WI38 (cell line): Measurements from ENCODE around the gene SAMD1.
A peak's percentile ranks its signal among the peaks of the same experiment; 100 is the strongest.

Experiments used
- H3K4me3 ChIP-seq: 2 replicates; pipeline ENCODE4 v1.5.1; 2011; ENCODE audit warnings: low read depth, mild to moderate bottlenecking, control low read depth, low read length
- TF ChIP-seq, protein P1 (sequence below): IDR thresholded peaks from 2 replicates; pipeline ENCODE4 v1.5.1; 2012; ENCODE audit warnings: low read depth, mild to moderate bottlenecking, control low read depth, low read length

The SAMD1 gene

DNA sequence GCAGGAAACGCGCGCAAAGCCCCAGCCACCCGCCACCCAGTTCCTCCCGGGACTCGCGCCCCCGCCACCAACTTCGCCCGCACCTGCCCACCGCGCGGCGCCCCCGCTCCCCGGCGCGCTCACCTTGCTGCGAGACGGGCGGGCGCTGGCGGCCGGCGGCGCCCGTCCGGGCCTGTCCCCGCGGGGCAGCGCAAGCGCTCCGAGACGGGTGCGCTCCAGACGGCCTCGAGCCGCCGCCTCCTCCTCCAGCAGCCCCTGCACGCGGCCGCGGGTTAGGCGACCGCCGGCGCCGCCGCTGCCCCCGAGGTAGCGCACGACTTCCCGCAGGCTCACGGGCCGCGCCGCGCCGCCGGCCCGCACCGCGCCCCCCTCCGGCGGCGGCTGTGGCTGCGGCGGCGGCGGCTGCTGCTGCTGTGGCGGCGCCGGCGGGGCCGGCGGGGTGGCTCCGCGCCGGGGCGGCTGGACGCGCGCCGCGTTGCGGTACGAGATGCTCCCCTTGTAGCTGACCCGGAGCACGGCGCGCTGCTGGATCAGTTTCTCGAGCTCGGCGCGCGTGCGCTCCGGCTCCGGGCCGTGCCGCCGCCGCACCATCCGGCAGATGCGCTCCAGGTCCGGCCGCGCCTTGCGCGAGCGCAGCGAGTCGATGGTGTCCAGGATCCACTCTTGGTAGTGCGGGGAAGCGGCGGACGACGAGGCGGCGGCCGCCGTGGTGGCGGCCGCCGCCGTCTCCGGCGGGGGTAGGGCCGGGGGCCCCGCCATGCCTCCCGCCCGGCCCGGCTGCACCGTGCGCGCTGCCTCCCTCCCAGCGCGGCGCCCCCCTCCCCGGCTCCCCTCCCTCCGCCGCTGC lies 666 bp downstream of the SAMD1 start:
- peak overlapping the region; percentile 57 for H3K4me3 ChIP-seq
- TF ChIP-seq, protein P1, sequence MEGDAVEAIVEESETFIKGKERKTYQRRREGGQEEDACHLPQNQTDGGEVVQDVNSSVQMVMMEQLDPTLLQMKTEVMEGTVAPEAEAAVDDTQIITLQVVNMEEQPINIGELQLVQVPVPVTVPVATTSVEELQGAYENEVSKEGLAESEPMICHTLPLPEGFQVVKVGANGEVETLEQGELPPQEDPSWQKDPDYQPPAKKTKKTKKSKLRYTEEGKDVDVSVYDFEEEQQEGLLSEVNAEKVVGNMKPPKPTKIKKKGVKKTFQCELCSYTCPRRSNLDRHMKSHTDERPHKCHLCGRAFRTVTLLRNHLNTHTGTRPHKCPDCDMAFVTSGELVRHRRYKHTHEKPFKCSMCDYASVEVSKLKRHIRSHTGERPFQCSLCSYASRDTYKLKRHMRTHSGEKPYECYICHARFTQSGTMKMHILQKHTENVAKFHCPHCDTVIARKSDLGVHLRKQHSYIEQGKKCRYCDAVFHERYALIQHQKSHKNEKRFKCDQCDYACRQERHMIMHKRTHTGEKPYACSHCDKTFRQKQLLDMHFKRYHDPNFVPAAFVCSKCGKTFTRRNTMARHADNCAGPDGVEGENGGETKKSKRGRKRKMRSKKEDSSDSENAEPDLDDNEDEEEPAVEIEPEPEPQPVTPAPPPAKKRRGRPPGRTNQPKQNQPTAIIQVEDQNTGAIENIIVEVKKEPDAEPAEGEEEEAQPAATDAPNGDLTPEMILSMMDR, result no peak

DNA sequence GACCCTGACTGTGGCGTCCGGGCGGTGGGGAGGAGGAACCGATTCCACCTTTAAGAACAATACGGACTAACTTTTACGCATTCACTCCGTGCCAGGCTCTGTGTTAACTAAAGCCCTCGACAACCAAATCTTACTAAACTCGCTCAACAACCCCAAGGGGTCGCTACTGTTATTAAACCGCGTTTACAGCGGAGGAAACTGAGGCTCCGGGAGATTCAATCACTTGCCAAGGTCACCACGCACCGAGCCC lies 1.2 kb downstream of the SAMD1 start:
- TF ChIP-seq, protein P1, result no peak
- H3K4me3 ChIP-seq, result peak overlapping the region; percentile 52

DNA sequence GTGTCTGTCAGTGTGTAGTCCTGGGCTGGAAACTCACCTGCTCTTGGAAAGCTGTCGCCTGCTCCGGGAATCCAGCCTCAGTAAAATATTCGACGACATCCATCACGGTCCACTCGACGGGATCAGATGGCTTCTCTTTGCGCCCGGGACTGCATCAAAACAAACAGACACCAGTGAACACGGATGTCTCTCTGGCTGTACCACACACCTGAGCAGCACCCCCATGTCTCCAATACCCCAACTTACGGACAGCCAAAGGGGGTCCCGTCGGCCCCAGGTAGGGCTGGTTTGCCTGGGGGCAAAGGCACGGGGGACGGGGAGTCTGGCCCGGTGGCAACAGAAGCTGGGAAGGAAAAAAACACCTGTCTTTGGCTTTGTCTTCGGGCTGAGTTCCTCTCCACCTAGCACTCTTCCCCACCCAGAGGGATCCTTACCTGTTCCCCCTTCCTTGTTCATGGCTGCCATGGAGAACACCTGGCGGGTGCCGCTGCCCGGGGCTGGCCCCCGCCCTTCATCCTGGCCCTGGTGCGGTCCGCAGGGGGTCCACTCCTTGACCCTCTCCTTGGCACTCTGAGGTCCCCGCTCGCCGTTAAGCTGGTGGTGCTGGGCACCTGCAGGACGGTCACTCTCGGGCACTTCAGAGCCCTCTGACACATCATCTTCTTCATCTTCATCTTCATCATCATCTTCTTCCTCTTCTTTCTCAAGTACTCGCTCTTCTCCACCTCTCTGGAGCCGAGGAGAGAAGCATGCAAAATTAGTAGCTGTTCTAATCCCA lies 1.7 kb downstream of the SAMD1 start:
- TF ChIP-seq, protein P1, result no peak
- peak overlapping the region; percentile 52 for H3K4me3 ChIP-seq

GRCh38 chr19:14086098-14086497 lies 4.5 kb downstream of the SAMD1 start:
- H3K4me3 ChIP-seq, result no peak overlapping the region
- TF ChIP-seq, protein P1, result no peak

DNA sequence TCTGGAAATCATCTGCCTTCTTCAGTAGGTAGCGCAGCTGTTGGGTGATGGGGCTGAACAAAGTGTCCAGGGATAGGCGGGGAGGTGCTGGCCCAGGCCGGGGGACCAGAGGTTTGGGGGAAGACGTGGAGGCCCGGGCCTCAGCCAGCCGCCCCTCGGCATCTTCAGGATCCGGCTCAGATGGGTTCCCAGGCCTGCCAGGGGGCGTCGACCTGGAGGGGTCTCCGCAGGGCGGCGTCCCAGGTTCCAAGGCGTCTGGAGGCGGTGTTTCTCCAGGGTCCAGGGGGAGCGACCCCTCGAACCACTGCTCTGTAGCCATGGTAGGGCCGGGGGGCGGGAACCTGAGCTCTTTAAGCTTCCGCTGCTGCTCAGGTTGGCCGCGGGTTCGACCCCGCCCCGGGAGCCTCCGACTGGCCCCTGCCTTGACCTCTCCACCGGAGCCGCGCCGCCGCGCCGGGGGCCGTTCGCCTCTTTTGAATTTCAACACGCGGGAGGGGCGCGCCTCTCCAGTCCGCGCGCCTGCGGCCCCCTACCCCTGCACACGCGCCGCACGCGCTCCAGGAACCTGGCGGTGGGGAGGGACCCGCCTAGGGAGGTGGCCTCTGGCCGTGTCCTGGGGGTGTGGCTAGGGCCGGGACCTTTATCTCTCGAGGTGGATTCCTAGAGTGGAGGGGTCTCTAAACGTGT lies 5.1 kb downstream of the SAMD1 start, which contains the start of gene C19orf67:
TSS of gene C19orf67 (minus strand) at position 475 of the 687 bp plus-strand sequence. CDS start at position 319, 156 bp downstream.
- H3K4me3 ChIP-seq, result no peak within 1 kb of the TSS
- TF ChIP-seq, protein P1, result no peak

- H3K4me3 ChIP-seq, result no peak overlapping the region
- TF ChIP-seq, protein P1, result no peak
Measured at GRCh38 chr19:14082675-14082960, 7.9 kb downstream of the SAMD1 start.
